Breast epithelium (tissue), 3 donors: ENCODE results near the gene SOX18.

Source experiments
- POLR2A ChIP-seq: fragments of 450-650 bp; IDR thresholded peaks from one replicate; pipeline ENCODE4 v1.6.1; 2016; ENCODE audit warnings: antibody characterized with exemption, mild to moderate bottlenecking, moderate library complexity
- TF ChIP-seq, protein P1 (sequence below), 3 donors: fragments of 450-650 bp; IDR thresholded peaks; one replicate each; pipeline ENCODE4 v1.5.1; 2016 to 2017; ENCODE audit warnings: antibody characterized with exemption in 3 of 3, mild to moderate bottlenecking in 3 of 3, moderate library complexity in 3 of 3

DNA sequence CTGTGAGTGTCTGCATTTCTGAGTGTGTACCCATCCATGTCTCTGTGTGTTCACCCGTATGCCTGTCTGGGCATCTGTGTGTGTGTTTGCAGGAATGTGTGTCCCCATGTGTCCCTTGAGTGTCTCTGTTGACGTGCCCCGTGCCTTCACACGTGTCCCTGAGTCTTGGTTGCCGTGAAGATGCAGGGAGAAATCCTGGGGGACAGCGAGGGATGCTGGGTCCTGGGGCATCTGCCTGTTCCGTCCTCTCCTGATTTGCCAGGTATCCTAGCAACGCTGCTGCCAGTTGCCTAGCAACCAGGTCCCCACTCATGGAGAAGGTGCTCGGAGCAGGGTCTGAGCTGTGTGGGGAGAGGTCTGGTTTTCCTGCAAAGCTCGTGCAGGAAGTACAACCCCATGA lies 40.7 kb upstream of the SOX18 start:
- TF ChIP-seq, protein P1, sequence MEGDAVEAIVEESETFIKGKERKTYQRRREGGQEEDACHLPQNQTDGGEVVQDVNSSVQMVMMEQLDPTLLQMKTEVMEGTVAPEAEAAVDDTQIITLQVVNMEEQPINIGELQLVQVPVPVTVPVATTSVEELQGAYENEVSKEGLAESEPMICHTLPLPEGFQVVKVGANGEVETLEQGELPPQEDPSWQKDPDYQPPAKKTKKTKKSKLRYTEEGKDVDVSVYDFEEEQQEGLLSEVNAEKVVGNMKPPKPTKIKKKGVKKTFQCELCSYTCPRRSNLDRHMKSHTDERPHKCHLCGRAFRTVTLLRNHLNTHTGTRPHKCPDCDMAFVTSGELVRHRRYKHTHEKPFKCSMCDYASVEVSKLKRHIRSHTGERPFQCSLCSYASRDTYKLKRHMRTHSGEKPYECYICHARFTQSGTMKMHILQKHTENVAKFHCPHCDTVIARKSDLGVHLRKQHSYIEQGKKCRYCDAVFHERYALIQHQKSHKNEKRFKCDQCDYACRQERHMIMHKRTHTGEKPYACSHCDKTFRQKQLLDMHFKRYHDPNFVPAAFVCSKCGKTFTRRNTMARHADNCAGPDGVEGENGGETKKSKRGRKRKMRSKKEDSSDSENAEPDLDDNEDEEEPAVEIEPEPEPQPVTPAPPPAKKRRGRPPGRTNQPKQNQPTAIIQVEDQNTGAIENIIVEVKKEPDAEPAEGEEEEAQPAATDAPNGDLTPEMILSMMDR (IDR thresholded peaks at IDR 0.05), result no peak
- TF ChIP-seq POLR2A, result no peak
